DOHH2 (cell line): ENCODE results near the gene BPIFB1.

Experiments
- H3F3A ChIP-seq: fragments of 200-600 bp; sonication (generic), shearing (Covaris generic); 2 replicates; pipeline ENCODE4 v1.6.0; 2016; ENCODE audit warnings: antibody characterized with exemption, mild to moderate bottlenecking; ENCODE audit not compliant: control insufficient read depth, insufficient read depth
- H3K27ac ChIP-seq: fragments of 200-600 bp; sonication (generic); 2 replicates; pipeline ENCODE4 v1.5.1; 2014; ENCODE audit warnings: low read depth, mild to moderate bottlenecking, low read length, moderate library complexity
- H3K27me3 ChIP-seq: fragments of 200-600 bp; sonication (generic); 2 replicates; pipeline ENCODE4 v1.6.1; 2014; ENCODE audit warnings: mild to moderate bottlenecking, low read length, mixed read lengths; ENCODE audit not compliant: control insufficient read depth
- H3K36me3 ChIP-seq: fragments of 200-600 bp; sonication (generic); 2 replicates; pipeline ENCODE4 v1.6.1; 2014; ENCODE audit warnings: mild to moderate bottlenecking, low read length, moderate library complexity, mixed read lengths; ENCODE audit not compliant: control insufficient read depth
- H3K4me1 ChIP-seq: fragments of 200-600 bp; sonication (generic); 2 replicates; pipeline ENCODE4 v1.6.1; 2014; ENCODE audit warnings: mild to moderate bottlenecking, low read length, mixed read lengths; ENCODE audit not compliant: control insufficient read depth
- H3K4me2 ChIP-seq: fragments of 200-600 bp; sonication (generic); 2 replicates; pipeline ENCODE4 v1.6.0; 2014; ENCODE audit warnings: mild to moderate bottlenecking, low read length, moderate library complexity
- H3K4me3 ChIP-seq: fragments of 200-600 bp; sonication (generic); 2 replicates; pipeline ENCODE4 v1.5.1; 2014; ENCODE audit warnings: mild to moderate bottlenecking, low read length, mixed read lengths
- H3K79me2 ChIP-seq: fragments of 200-600 bp; sonication (generic); 2 replicates; pipeline ENCODE4 v1.6.1; 2014; ENCODE audit warnings: mild to moderate bottlenecking, low read length, mixed read lengths; ENCODE audit not compliant: control insufficient read depth
- H3K9me2 ChIP-seq: fragments of 200-600 bp; sonication (generic); replicated peaks from 2 replicates; pipeline ENCODE4 v1.6.1; 2014; ENCODE audit warnings: mild to moderate bottlenecking, low read length, mixed read lengths; ENCODE audit not compliant: control insufficient read depth
- H3K9me3 ChIP-seq: fragments of 200-600 bp; sonication (generic); 2 replicates; pipeline ENCODE4 v1.6.1; 2014; ENCODE audit warnings: antibody characterized with exemption, low read length, mixed read lengths; ENCODE audit not compliant: control insufficient read depth, insufficient read depth
- H4K20me1 ChIP-seq: fragments of 200-600 bp; sonication (generic); 2 replicates; pipeline ENCODE4 v1.6.0; 2014; ENCODE audit warnings: low read depth, mild to moderate bottlenecking, antibody characterized with exemption, low read length, moderate library complexity; ENCODE audit not compliant: control insufficient read depth, insufficient read depth
- CTCF ChIP-seq: fragments of 200-600 bp; sonication (generic); IDR thresholded peaks from one replicate; pipeline ENCODE4 v1.5.1; 2014; ENCODE audit warnings: antibody characterized with exemption, mild to moderate bottlenecking, low read depth, low read length; ENCODE audit not compliant: poor library complexity, severe bottlenecking
- EZH2phosphoT487 ChIP-seq: fragments of 200-600 bp; sonication (generic); IDR thresholded peaks from 2 replicates; pipeline ENCODE4 v1.6.1; 2017; ENCODE audit warnings: borderline replicate concordance, mild to moderate bottlenecking, antibody characterized with exemption, low read length, moderate library complexity, mixed read lengths

BPIFB1 gene

GRCh38 chr20:33343521-33343920, 60.5 kb downstream of the BPIFB1 start:
- TF ChIP-seq CTCF (no peak), EZH2phosphoT487 (no peak)
- Histone ChIP-seq H3K27me3 (no peaks in the 10 kb centered on the region), H3K36me3 (no peaks in the 10 kb centered on the region), H3K4me1 (peaks cover 10% of the 10 kb centered on the region), H3K9me3 (no peaks in the 10 kb centered on the region), H3K9me2 (no peaks in the 10 kb centered on the region), H3K4me3 (no peak overlapping the region), H3F3A (no peaks in the 10 kb centered on the region), H3K4me2 (no peak overlapping the region), H4K20me1 (no peaks in the 10 kb centered on the region), H3K27ac (no peak overlapping the region), H3K79me2 (no peaks in the 10 kb centered on the region)

GRCh38 chr20:33345342-33345741, 62.3 kb downstream of the BPIFB1 start:
- H3K27me3 ChIP-seq = no peaks in the 10 kb centered on the region
- no peaks in the 10 kb centered on the region for H3K79me2 ChIP-seq
- no peaks in the 10 kb centered on the region for H4K20me1 ChIP-seq
- H3K9me3 ChIP-seq = no peaks in the 10 kb centered on the region
- H3K4me1 ChIP-seq = peaks cover 10% of the 10 kb centered on the region
- H3K4me3 ChIP-seq = no peak overlapping the region
- no peaks in the 10 kb centered on the region for H3K36me3 ChIP-seq
- TF ChIP-seq CTCF = no peak
- no peak for TF ChIP-seq EZH2phosphoT487
- H3K9me2 ChIP-seq = no peaks in the 10 kb centered on the region
- no peak overlapping the region for H3K27ac ChIP-seq
- H3K4me2 ChIP-seq = no peak overlapping the region
- H3F3A ChIP-seq = no peaks in the 10 kb centered on the region

- no peaks in the 10 kb centered on the region for H3K36me3 ChIP-seq
- TF ChIP-seq EZH2phosphoT487 (no peak), CTCF (no peak)
- H3F3A ChIP-seq = no peaks in the 10 kb centered on the region
- no peak overlapping the region for H3K4me2 ChIP-seq
- no peaks in the 10 kb centered on the region for H3K27me3 ChIP-seq
- H3K4me3 ChIP-seq = no peak overlapping the region
- H3K9me2 ChIP-seq = no peaks in the 10 kb centered on the region
- peaks cover 10% of the 10 kb centered on the region for H3K4me1 ChIP-seq
- H3K79me2 ChIP-seq = no peaks in the 10 kb centered on the region
- H3K9me3 ChIP-seq = no peaks in the 10 kb centered on the region
- no peak overlapping the region for H3K27ac ChIP-seq
- H4K20me1 ChIP-seq = no peaks in the 10 kb centered on the region
Observed at GRCh38 chr20:33348136-33348937, 65.3 kb downstream of the BPIFB1 start.
